OCI-LY1 (cell line): ENCODE results near the gene UACA.

Experiments
- H2AFZ ChIP-seq: fragments of 200-600 bp; sonication (generic), shearing (Covaris generic); 2 replicates; pipeline ENCODE4 v1.6.0; 2014; ENCODE audit warnings: antibody characterized with exemption, mild to moderate bottlenecking, low read length
- H3F3A ChIP-seq: fragments of 200-600 bp; sonication (generic), shearing (Covaris generic); 2 replicates; pipeline ENCODE4 v1.6.0; 2014; ENCODE audit warnings: mild to moderate bottlenecking, antibody characterized with exemption, low read length, moderate library complexity; ENCODE audit not compliant: insufficient read depth
- H3K27ac ChIP-seq: fragments of 200-600 bp; sonication (generic); 2 replicates; pipeline ENCODE4 v1.5.1; 2014; ENCODE audit warnings: low read length, mixed run types, mild to moderate bottlenecking, low read depth; ENCODE audit not compliant: poor library complexity, severe bottlenecking
- H3K27me3 ChIP-seq: fragments of 200-600 bp; sonication (generic); 2 replicates; pipeline ENCODE4 v1.6.0; 2014; ENCODE audit warnings: antibody characterized with exemption, mild to moderate bottlenecking, low read length, moderate library complexity; ENCODE audit not compliant: insufficient read depth
- H3K36me3 ChIP-seq: fragments of 200-600 bp; sonication (generic); 2 replicates; pipeline ENCODE4 v1.6.1; 2014; ENCODE audit warnings: mild to moderate bottlenecking, antibody characterized with exemption, low read length, moderate library complexity, mixed read lengths; ENCODE audit not compliant: insufficient read depth
- H3K4me1 ChIP-seq: fragments of 200-600 bp; sonication (generic); 2 replicates; pipeline ENCODE4 v1.5.1; 2014; ENCODE audit warnings: mild to moderate bottlenecking, low read length, moderate library complexity; ENCODE audit not compliant: insufficient read depth, severe bottlenecking
- H3K4me2 ChIP-seq: fragments of 200-600 bp; sonication (generic), shearing (Covaris generic); 2 replicates; pipeline ENCODE4 v1.6.1; 2014; ENCODE audit warnings: low read length
- H3K4me3 ChIP-seq: fragments of 200-600 bp; sonication (generic); 2 replicates; pipeline ENCODE4 v1.5.1; 2014; ENCODE audit warnings: low read length, low read depth, mild to moderate bottlenecking, mixed read lengths; ENCODE audit not compliant: poor library complexity, severe bottlenecking
- H3K79me2 ChIP-seq: fragments of 200-600 bp; shearing (Covaris generic); 2 replicates; pipeline ENCODE4 v1.6.1; 2016; ENCODE audit warnings: mixed run types, low read length, mixed read lengths; ENCODE audit not compliant: insufficient read depth
- H3K9ac ChIP-seq: fragments of 200-600 bp; sonication (generic), shearing (Covaris generic); 2 replicates; pipeline ENCODE4 v1.6.1; 2014; ENCODE audit warnings: mild to moderate bottlenecking, low read length, mixed read lengths
- H3K9me2 ChIP-seq: fragments of 200-600 bp; sonication (generic), shearing (Covaris generic); 2 replicates; pipeline ENCODE4 v1.6.1; 2014; ENCODE audit warnings: low read depth, mild to moderate bottlenecking, low read length, mixed read lengths
- H3K9me3 ChIP-seq: fragments of 200-600 bp; shearing (Covaris generic); 2 replicates; pipeline ENCODE4 v1.6.1; 2014; ENCODE audit warnings: low read length, mixed read lengths
- H4K20me1 ChIP-seq: fragments of 200-600 bp; sonication (generic), shearing (Covaris generic); 2 replicates; pipeline ENCODE4 v1.6.0; 2016; ENCODE audit warnings: mild to moderate bottlenecking, low read length; ENCODE audit not compliant: insufficient read depth
- CTCF ChIP-seq: fragments of 200-600 bp; sonication (generic), shearing (Covaris generic); IDR thresholded peaks from 2 replicates; pipeline ENCODE4 v1.5.1; 2017; ENCODE audit warnings: mild to moderate bottlenecking, antibody characterized with exemption, low read length, moderate library complexity, mixed read lengths
- EZH2 ChIP-seq: fragments of 200-600 bp; sonication (generic), shearing (Covaris generic); IDR thresholded peaks from 2 replicates; pipeline ENCODE4 v1.8.0; 2017; ENCODE audit warnings: borderline replicate concordance, mixed run types, mild to moderate bottlenecking, antibody characterized with exemption, low read length, moderate library complexity, mixed read lengths

Gene UACA

GRCh38 chr15:70647396-70647795 is 116.0 kb downstream of the UACA start:
- no peaks in the 10 kb centered on the region for H3K4me1 ChIP-seq
- H3K9me3 ChIP-seq, result no peaks in the 10 kb centered on the region
- no peaks in the 10 kb centered on the region for H3K9me2 ChIP-seq
- H3K4me2 ChIP-seq, result no peak overlapping the region
- H2AFZ ChIP-seq, result no peak overlapping the region
- H3K9ac ChIP-seq, result no peak overlapping the region
- H3K79me2 ChIP-seq, result no peaks in the 10 kb centered on the region
- no peaks in the 10 kb centered on the region for H3K36me3 ChIP-seq
- no peaks in the 10 kb centered on the region for H3F3A ChIP-seq
- H4K20me1 ChIP-seq, result no peaks in the 10 kb centered on the region
- TF ChIP-seq EZH2 (no peak), CTCF (no peak)
- no peak overlapping the region for H3K27ac ChIP-seq
- H3K27me3 ChIP-seq, result 0 out of 2 replicates have a peak, but pooled peaks cover 5% of the 10 kb centered on the region
- H3K4me3 ChIP-seq, result no peak overlapping the region

GRCh38 chr15:70646169-70646568 is 117.2 kb downstream of the UACA start:
- no peak overlapping the region for H3K9ac ChIP-seq
- H3K27ac ChIP-seq, result no peak overlapping the region
- no peaks in the 10 kb centered on the region for H3K4me1 ChIP-seq
- no peak for TF ChIP-seq EZH2
- no peak for TF ChIP-seq CTCF
- no peak overlapping the region for H3K4me2 ChIP-seq
- no peak overlapping the region for H3K4me3 ChIP-seq
- no peaks in the 10 kb centered on the region for H3K79me2 ChIP-seq
- H3F3A ChIP-seq, result no peaks in the 10 kb centered on the region
- H4K20me1 ChIP-seq, result no peaks in the 10 kb centered on the region
- no peaks in the 10 kb centered on the region for H3K9me2 ChIP-seq
- H2AFZ ChIP-seq, result no peak overlapping the region
- no peaks in the 10 kb centered on the region for H3K36me3 ChIP-seq
- H3K27me3 ChIP-seq, result 0 out of 2 replicates have a peak, but pooled peaks cover 5% of the 10 kb centered on the region
- H3K9me3 ChIP-seq, result no peaks in the 10 kb centered on the region

- no peak overlapping the region for H3K9ac ChIP-seq
- no peak overlapping the region for H2AFZ ChIP-seq
- TF ChIP-seq CTCF (no peak), EZH2 (no peak)
- no peak overlapping the region for H3K27ac ChIP-seq
- no peak overlapping the region for H3K4me3 ChIP-seq
- H3K27me3 ChIP-seq, result 0 out of 2 replicates have a peak, but pooled peaks cover 5% of the 10 kb centered on the region
- H3K79me2 ChIP-seq, result no peaks in the 10 kb centered on the region
- no peaks in the 10 kb centered on the region for H3K4me1 ChIP-seq
- H3K9me2 ChIP-seq, result no peaks in the 10 kb centered on the region
- H3K9me3 ChIP-seq, result no peaks in the 10 kb centered on the region
- no peak overlapping the region for H3K4me2 ChIP-seq
- H3K36me3 ChIP-seq, result no peaks in the 10 kb centered on the region
- H4K20me1 ChIP-seq, result no peaks in the 10 kb centered on the region
- H3F3A ChIP-seq, result no peaks in the 10 kb centered on the region
Observed at GRCh38 chr15:70643783-70644125, 119.6 kb downstream of the UACA start.
